HepG2 (cell line): ENCODE data around the gene RAB29. TPM values are rescaled to one million over a fixed set of nuclear protein-coding genes. Genes with fewer than 3 reads are reported as not detected.

Experiments
- EP300 ChIP-seq, 3 experiments: sonication (generic) in 1 of 3; formaldehyde crosslinking in 1 of 3; IDR thresholded peaks; 2 replicates each; pipeline versions ENCODE4 v1.5.1 to v1.6.1; 2011 to 2020; ENCODE audit warnings: low read depth in 2 of 3, low read length in 2 of 3, borderline replicate concordance in 1 of 3, improper control_type of control experiment in 1 of 3, mild to moderate bottlenecking in 1 of 3, missing genetic modification reagents in 1 of 3, moderate library complexity in 1 of 3
- GATA4 ChIP-seq: sonication (generic); IDR thresholded peaks from 2 replicates; pipeline ENCODE4 v1.6.1; 2016; ENCODE audit warnings: antibody characterized with exemption, low read depth, borderline replicate concordance
- HMG20A ChIP-seq: IDR thresholded peaks from 2 replicates; pipeline ENCODE4 v1.6.1; 2016; ENCODE audit warnings: borderline replicate concordance
- HNRNPL ChIP-seq: fragments of 200-400 bp; formaldehyde crosslinking; IDR thresholded peaks from 2 replicates; pipeline ENCODE4 v1.6.1; 2017; ENCODE audit warnings: mild to moderate bottlenecking, low read depth, low read length
- ISX ChIP-seq: sonication (generic); formaldehyde crosslinking; conservative IDR thresholded peaks from 2 replicates; pipeline ENCODE4 v1.5.0; 2020; ENCODE audit warnings: missing genetic modification reagents
- MTA1 ChIP-seq: sonication (generic); formaldehyde crosslinking; IDR thresholded peaks from 2 replicates; pipeline ENCODE4 v1.4.0; 2020; ENCODE audit warnings: missing genetic modification reagents, mild to moderate bottlenecking, borderline replicate concordance
- POGZ ChIP-seq: sonication (generic); formaldehyde crosslinking; IDR thresholded peaks from 2 replicates; pipeline ENCODE4 v1.4.0; 2020; ENCODE audit warnings: mild to moderate bottlenecking, missing genetic modification reagents
- RBAK ChIP-seq: sonication (generic); formaldehyde crosslinking; IDR thresholded peaks from 2 replicates; pipeline ENCODE4 v1.5.1; 2020; ENCODE audit warnings: mild to moderate bottlenecking, missing genetic modification reagents
- SUZ12 ChIP-seq: fragments of 150-350 bp; IDR thresholded peaks from 2 replicates; pipeline ENCODE4 v1.6.1; 2014; ENCODE audit warnings: low read depth, low read length
- TMF1 ChIP-seq: sonication (generic); formaldehyde crosslinking; IDR thresholded peaks from 2 replicates; pipeline ENCODE4 v1.8.1; 2022; ENCODE audit warnings: low read depth, missing genetic modification reagents
- WIZ ChIP-seq: sonication (generic); formaldehyde crosslinking; IDR thresholded peaks from 2 replicates; pipeline ENCODE4 v1.5.1; 2020; ENCODE audit warnings: mild to moderate bottlenecking, missing genetic modification reagents
- ZBTB33 ChIP-seq: sonication (generic); formaldehyde crosslinking; IDR thresholded peaks from 2 replicates; pipeline ENCODE4 v1.4.0; 2020; ENCODE audit warnings: missing genetic modification reagents
- ZFYVE20 ChIP-seq: sonication (generic); formaldehyde crosslinking; IDR thresholded peaks from 2 replicates; pipeline ENCODE4 v1.8.0; 2023; ENCODE audit warnings: low read depth, mild to moderate bottlenecking, moderate library complexity, missing genetic modification reagents, borderline replicate concordance
- ZGPAT ChIP-seq: IDR thresholded peaks from 2 replicates; pipeline ENCODE4 v1.6.1; 2016; ENCODE audit warnings: mild to moderate bottlenecking
- ZNF282 ChIP-seq: fragments of 450-650 bp; IDR thresholded peaks from 2 replicates; pipeline ENCODE4 v1.6.1; 2018; ENCODE audit not compliant: partially characterized antibody
- ZNF597 ChIP-seq: sonication (generic); formaldehyde crosslinking; IDR thresholded peaks from 2 replicates; pipeline ENCODE4 v1.5.0; 2020; ENCODE audit warnings: missing genetic modification reagents
- ZNF652 ChIP-seq: IDR thresholded peaks from 2 replicates; pipeline ENCODE4 v1.6.1; 2016; ENCODE audit warnings: low read depth, borderline replicate concordance
- ZNF720 ChIP-seq: sonication (generic); formaldehyde crosslinking; IDR thresholded peaks from 2 replicates; pipeline ENCODE4 v1.4.0; 2020; ENCODE audit warnings: missing genetic modification reagents
- ZNF770 ChIP-seq: sonication (generic); formaldehyde crosslinking; IDR thresholded peaks from 2 replicates; pipeline ENCODE4 v1.5.0; 2020; ENCODE audit warnings: mild to moderate bottlenecking, missing genetic modification reagents
- ZNF773 ChIP-seq: sonication (generic); formaldehyde crosslinking; IDR thresholded peaks from 2 replicates; pipeline ENCODE4 v1.4.0; 2020; ENCODE audit warnings: missing genetic modification reagents, borderline replicate concordance
- polyA plus RNA-seq, 8 experiments: library from polyadenylated mRNA; depleted of rRNA in 3 of 8; stranded (reverse) in 7 of 8; unstranded in 1 of 8; fragments of >200 nt; fragmentation: Illumina TruSeq in 4 of 8; extraction: Trizol in 4 of 8; gene quantifications; 2 replicates each; pipeline versions ENCODE4 v1.2.1 to v1.2.3, GENCODE V29; 2011 to 2016; ENCODE audit warnings: low read depth in 4 of 8, missing spikeins in 1 of 8, mixed read lengths in 1 of 8; ENCODE audit not compliant: insufficient read depth in 1 of 8
- total RNA-seq, 5 experiments: library from RNA; depleted of rRNA; stranded (reverse); fragments of >200 nt; fragmentation: Illumina TruSeq; extraction: Trizol; gene quantifications; 2 replicates each; pipeline ENCODE4 v1.2.3, GENCODE V29; 2016; ENCODE audit warnings: low read depth in 1 of 5

RAB29 gene
- total and polyA plus RNA-seq, 2 of the 13 experiments (the other 11 are each of a cell fraction or from before 2014, with no cell fraction given): 8.7 to 10.1 TPM

GRCh38 chr1:205726619-205727125, 48.6 kb downstream of the RAB29 start (continued):
- TF ChIP-seq GATA4 (no peak), HNRNPL (no peak), SUZ12 (no peak), ZNF282 (no peak), MTA1 (CRISPR knock-in tag) (no peak), WIZ (no peak), ZNF652 (CRISPR knock-in tag) (peak; percentile 91), EP300 (IDR thresholded peaks at IDR 0.05; ENCODE audit: low read depth in 2 of 2, low read length in 2 of 2) (peak in 1 of 2 experiments; percentile 31; a peak in 1 of 4 replicates), EP300 (CRISPR knock-in tag; IDR thresholded peaks at IDR 0.05; ENCODE audit: borderline replicate concordance) (no peak), ISX (CRISPR knock-in tag) (no peak), ZGPAT (peak; percentile 30; the same call in 1 of the 2 replicates), RBAK (CRISPR knock-in tag) (no peak), TMF1 (CRISPR knock-in tag) (no peak), ZNF770 (CRISPR knock-in tag) (peak; percentile 97), HMG20A (peak; percentile 70; the same call in 1 of the 2 replicates), ZNF597 (CRISPR knock-in tag) (no peak), ZNF773 (CRISPR knock-in tag) (no peak), ZBTB33 (no peak), ZNF720 (CRISPR knock-in tag) (no peak), POGZ (CRISPR knock-in tag) (no peak), ZFYVE20 (CRISPR knock-in tag) (no peak)
